Measurements from ENCODE around the gene EGR4.

Gene EGR4

DNA sequence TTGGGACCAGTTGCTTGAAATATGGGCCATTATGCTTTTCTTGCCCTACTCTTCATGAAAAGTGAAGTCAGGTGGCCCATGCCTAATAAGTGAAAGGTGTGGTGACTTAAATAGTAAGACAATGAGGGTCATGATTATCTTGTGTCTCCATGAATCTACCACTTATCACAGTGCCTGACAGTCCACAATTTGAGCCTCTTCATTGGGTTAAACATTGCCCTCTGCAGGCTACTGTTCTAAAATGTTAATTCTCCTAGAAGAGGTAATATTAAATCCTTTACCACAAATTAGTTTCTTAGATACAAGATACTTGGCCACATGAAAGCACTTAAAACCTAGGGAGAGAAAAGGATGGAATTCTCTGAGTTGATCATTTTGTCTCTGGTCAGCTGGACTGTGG lies 4.0 kb downstream of the EGR4 start:
- no peak for DNase-seq

DNA sequence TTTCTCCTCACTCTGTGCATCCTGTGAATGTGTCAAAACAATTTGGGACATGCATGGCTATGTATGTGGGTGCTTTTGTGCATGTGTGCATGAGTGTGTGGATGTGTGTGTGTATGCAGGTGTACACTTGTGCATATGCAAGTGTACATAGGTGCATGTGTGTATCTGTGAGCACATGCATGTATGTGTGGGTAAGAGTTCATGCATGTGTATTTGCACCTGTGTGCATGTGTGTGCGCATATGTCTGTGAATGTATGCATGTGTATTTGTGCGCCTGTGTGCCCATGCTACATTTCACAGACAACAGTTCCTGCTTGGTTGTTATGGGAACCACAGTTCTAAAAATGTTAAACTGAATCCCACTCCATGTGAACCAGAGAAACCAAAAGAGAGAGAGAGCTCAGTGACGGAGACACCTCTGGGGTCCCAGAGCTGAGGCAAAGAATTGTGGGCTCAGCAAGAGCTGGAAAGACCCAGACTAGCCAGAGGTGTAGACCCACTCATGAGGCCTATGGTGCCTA lies 7.2 kb downstream of the EGR4 start:
- DNase-seq = no peak

DNA sequence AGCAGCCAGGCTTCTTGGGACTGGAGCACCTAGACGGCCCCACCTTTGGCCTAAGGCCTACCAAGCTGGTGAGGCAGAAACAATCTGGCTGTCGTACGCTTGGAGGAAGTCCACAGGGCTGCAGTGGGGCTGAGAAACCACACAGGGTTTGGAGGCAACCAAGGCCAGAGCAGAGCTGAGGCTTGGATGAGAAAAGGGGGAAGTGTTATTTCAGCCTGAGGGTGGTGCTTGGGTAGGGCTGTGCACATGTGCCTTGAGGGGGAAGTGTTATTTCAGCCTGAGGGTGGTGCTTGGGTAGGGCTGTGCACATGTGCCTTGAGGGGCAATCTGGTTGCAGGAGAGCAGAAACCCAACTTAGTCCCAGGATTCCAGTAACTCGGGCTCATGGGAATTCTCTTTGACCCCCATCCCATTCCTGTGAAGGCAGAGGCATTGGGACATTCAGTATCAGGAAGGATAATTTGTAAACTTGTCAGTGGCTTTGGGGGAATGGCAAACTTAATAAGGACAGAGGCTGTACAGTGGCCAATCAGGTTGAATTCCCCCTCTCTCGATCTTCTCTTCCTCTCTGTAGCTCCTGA lies 8.1 kb downstream of the EGR4 start:
- DNase-seq = peak; percentile 31

DNA sequence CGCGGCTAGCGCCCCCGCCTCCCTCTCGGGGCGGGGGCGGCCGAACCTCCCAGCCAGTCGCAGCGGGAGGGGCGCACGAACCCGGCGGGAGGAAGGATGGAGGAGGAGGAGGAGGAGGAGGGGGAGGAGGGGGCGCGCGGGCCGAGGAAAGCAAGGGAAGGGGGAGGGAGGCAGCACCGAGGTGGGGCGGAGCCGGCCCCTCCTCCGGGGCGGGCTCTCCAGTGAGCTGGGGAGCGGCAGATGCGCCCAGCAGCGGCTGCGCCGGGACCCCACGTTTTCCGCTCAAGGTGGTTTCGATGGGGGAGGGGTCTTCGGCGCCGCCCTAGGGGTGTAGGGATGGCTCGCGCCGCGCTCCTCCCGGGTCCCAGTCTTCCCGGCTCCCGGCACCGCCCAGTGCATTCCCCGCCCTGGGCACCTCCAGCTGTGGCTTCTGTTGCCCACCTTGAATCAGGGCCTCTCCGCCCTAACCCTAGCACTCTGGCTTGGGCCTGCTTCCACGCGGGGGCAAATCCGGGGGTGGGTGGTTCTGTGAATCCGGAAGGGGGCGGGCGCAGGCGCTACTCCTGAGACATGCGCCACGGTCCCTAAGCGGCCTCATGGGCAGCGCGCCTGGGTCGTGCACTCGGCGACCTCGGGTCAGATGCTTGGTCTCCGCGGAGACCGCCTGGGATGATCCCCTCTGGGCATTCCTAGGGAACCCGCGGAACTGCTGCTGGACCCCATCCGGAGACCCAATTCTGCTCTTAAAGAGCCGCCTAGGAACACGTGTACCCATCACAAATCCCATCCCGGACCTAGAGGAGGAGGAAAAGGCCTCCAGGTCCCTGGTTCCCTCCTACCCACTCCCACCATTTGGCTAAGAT lies 8.8 kb downstream of the EGR4 start, which contains the start of gene FBXO41:
Gene FBXO41 (minus strand): TSS at position 183 of the 863 bp plus-strand sequence. CDS start 14,848 bp downstream, outside the sequence.
- DNase-seq = peak; percentile 73

DNA sequence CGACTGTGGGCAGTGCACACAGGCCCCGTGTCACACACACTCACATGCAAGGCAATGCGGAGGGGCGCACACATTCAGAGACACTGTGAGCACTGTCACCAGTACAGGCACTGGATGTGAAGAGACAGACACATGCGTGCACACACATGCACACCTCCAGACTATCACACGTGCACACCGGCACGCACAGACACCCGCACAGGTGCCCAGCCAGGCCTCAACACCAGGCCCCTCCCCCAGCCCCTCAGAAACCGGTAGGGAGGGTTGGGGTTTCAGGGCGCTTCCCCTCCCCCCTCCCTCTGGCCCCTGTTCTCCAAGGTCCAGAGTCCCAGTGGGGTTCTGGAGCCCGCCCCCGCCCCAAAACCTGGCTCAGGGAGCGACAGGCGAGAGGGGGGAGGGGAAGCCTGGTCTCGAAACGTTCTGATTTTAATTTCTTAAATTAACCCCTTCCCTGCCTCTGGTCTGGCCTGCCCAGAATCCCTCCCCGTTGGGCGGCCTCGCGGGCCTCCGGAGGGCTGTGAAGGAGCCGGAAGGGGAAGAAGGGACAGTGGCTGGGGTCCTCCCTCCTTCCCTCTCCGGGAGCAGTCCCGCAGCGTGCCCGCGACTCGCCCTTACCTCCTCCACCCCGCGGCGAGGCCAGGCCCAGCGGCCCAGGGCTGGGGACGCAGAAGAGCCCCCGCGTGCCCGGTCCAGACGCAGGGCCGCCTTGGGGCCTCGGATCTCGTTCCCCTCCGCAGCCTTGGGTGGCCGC lies 9.6 kb downstream of the EGR4 start:
- peak; percentile 56 for DNase-seq

DNA sequence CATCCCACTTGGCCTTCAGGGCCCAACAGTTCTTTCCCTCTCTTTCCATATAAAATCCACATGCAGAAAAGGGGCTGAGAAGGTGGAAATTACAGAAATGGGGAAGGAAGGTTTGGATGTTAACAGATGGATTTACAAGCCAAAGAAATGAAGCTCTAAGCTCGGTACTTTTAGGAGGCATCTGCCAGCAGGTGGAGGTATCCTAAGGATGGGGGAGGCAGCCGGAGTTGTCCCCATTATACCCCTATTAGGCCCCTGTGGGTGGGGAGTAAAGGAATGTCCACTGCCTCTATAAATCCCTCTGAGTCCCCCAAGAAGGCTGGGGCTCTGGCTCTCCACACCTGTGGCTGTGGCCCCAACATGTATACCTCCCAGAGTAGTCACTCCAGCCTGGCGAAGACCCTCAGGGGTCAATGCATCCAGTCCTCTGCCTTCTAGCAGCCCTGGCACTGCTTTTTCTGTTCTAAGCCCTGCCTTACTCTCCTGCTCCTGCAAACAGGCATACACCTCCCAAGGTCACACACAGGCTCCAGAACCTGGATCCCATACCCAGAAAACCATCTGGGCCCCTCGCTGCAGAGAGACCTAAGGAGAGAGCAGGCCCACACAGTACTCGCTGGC lies 10.3 kb downstream of the EGR4 start:
- DNase-seq = no peak

DNA sequence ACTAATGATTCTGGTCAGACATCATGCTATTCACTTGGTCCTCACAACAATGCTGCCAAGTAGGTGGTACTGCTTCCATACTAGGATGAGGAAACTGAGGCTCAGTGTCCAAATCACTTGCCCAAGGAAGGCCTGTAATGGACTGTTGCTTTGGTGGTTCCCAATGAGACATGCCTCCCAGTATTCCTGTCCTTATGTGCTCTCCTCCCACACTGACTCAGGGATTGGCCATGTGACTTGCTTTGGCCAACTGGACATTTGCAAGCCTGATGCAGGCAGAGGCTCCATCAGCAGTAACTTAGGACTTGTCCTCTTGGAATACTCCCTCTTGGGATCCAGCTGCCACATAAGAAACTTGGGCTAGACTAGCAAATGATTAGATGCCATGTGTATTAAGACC lies 12.1 kb downstream of the EGR4 start:
- no peak for DNase-seq

DNA sequence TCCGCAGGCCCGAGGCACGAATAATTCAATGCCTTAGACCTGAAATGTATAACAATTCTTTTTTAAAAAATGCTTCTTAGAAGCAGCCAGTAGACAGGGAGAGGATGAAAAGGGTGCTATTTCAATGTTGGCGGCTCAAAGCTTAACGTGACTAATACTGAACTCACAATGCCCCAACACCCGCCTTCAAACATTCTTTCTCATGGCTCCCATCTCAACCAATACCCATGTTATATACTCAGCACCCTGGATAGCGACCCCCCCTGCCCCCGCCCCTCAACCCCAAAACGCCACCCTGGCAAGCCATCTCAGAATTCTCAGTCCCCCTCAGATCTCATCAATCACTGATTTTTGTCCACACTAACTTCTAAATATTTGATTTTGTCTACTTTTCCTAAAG lies 13.5 kb downstream of the EGR4 start:
- DNase-seq = no peak

DNA sequence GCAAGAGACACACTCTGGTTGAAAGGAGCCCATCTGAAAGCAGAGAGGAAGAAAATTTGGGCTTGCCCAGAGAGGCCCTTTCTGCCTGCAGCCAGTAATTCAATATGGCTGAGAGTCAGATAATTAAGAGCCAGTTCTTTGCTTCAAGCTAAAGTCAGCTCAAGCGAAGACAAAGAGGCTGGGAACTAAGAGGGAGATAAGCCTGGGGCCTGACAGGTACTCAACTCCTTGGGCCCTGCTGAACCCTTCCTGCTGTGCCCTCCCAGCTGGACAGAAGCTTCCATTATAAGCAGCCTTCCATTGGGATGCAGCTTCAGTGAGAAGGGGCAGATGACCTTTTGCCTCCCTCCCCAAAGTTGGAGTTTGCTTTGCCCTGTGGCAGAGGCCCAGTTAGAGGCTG lies 21.1 kb downstream of the EGR4 start:
- no peak for DNase-seq

DNA sequence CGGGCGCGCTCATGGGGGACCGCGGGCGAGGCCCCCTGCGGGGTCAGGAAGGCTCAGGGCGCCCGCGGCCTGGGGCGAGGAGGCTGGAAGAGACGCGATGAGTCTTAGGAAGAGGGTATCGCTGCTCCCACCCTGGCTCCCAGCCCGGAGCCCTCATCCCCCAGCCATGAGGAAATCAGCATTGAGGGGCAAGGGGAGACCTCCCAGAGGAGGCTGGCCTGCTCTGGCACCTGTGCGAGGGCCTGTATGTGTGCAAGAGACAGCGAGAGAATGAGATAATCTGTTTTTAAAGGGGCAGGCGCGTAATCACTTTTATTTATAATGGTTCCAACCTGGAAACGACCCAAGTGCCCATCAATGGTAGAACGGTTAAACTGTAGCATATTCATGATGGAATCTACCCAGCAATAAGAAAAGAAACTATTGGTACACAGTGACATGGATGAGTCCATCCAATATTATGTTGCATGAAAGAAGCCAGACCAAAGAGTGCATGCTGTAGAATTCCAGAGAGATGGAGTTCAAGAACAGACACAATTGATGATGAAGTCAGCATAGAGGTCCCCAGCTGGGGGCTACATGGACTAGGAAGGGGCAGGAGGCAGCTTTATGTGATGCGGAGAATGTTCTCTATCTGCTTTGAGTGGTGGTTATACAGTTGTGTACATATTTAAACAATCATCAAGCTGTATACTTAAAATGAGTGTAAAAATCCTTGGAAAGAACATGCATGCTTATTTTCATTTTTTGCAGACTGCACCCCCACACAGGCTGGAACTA lies 23.5 kb downstream of the EGR4 start:
- DNase-seq = no peak

DNA sequence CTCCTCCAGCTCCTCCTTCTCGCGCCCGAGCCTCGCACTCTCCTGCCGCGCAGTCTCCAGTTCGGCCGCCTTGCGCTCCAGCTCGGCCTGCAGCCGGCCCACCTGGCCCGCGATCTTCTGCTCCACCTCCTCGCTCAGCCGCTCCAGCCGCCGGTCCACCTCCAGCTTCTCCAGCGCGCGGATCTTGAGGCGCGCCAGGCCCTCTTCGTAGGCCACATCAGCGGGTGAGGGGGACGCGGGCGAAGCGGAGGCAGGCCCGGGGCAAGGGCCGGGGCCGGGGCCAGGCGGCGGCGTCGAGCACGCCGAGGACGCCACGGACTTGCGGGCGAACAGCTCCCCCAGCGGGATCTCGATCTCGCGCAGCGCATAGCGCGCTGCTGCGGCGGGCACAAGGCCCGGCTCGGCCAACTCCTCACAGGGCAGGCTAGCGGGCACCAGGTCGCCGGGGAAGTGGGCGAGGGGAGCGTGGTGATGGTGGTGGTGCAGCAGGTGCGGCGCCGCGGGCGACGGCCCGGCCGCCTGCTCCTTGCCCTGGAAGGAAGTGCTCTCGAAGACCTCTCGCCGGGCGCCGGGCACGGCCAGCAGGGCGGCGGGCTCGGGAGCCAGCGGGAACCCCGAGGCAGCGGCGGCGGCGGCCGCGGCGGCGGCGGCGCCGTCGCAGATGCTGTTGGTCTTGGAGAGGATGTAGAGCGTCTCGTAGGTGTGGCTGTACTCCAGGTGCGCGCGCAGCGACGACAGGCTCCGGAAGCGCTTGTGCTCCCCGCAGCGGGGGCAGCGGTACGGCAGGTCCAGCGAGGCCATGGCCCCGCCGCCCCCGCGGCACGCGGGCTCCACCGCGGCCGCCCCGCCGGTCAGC lies 24.3 kb downstream of the EGR4 start:
- DNase-seq = peak; percentile 65

DNA sequence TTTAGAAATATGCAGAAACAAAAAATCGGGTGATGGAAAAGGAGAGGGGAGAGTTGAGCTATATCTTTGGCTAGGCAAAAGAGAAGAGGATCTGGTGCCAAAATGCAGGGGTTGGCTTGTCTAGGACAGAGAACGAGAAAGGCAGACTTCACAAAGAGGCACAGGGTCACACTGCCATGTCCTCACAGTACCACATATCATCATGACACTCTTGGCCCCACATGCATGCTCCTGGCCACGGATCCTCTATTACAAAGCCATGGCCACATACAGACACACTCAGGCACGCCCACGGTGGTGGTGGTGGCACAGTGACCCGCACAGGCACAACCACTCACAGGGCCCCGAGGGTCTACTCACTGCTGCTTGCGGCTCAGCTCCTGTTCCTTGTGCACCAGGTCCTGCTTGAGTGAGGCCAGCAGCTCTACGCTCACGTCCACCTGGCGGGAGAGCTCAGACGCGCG lies 24.9 kb downstream of the EGR4 start:
- DNase-seq = no peak

DNA sequence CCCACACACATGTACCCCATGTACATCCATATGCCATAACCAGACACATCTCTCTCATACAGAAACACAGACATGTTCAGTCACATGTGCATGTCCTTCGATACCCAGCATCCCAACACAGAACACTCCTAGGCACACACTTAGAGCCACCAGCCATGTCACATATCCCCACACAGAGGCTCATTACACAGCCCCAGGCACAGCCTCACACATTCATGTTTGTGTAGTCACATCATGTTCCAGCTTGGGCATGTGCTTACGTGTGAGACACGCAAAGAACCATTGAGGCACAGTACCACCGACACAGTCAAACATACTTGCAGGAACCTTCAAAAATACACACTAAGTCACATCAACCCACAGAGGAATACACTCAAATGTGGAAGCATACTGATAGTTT lies 26.3 kb downstream of the EGR4 start:
- DNase-seq = no peak

DNA sequence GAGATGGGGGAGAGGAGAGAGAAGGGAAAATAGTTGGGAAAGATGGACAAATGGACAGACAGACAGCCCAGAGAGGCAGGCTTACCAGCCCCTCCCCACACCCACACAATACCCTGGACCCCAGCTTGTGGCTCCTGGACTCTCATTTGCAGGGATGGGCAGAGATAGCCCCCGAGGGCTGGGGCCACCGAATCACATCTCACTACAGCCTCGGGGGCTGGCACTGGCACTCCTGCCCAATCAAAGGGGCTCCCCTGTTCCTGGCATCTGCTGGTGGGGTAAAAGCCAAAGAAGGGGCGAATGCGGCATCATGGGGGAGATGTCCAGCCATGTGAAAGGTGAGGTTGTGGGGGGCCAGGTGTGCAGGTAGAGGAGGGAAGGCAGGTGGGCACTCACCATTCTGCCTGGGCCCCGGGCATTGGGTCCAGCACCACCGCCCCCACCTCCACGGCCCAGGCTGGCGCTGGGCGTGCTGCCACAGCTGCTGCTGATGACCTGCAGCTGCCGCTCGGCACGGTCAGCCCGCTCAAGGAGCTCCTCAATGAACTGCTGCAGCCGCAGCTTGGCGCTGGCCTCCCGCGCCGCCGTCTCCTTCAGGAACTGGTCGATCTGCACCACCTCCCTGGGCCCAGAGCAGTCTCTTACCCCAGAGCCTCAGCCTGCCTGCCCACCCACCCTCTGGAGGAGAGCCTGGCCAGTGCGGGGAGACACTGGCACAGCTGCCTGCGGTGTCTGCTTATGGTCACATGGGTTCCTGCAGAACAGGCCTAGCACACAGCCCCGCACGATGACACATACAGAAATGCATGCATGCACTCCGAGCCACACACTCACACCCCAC lies 27.1 kb downstream of the EGR4 start:
- no peak for DNase-seq

DNA sequence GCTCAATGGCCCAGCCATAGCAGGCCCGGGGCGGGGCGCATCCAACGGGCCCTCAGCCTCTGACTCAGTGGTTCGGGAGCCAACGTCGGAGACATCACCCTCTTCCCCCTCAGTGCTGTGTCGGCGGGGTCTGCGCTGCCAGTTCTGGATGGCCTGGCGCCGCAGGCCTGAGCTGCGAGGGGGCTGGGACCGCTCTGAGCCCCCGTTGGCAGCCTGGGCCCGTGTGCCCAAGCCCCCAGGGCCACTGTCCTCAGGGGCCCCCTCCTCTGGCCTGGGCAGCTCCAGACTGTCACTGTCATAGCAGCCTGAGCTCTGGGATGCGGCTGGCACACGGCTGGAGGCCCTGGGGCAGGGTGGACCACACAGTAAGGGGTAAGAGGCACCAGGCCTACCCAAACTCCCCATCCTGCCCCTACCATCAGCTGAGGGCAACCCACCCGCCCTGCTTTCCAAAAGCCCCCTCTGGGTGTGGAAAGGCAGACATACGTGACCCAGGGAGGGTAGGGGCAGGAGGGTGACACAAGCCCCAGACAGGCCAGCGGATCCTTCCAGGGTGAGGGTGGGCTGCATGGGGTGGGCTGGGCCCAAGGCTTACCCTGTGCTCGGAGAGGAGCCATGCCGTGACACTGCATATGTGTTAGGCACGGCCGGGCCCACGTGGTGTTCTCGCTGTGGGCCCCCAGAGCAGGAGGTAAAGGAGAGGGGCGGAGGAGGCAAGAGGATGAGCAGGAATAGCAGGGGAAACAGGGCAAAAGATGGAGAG lies 27.9 kb downstream of the EGR4 start:
- DNase-seq = no peak

DNA sequence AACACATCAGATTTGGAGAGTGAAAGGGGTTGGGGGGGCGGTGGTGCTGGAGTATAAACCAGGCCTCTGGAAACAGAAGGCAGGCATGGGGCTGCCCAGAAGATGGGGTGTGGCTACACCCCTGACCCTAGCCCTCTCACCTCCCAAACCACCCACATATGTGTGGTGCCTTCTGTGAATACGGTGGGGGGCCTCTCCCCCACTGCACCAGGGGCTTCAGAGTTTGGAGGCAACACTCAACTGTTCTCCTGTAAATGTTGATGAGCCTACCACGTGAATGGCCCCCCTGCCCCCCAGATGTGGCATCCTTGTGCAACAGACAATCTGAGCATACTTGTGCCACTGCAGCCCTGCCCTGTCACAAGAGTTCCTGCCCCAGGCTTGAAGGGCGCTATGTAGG lies 28.6 kb downstream of the EGR4 start:
- no peak for DNase-seq

DNA sequence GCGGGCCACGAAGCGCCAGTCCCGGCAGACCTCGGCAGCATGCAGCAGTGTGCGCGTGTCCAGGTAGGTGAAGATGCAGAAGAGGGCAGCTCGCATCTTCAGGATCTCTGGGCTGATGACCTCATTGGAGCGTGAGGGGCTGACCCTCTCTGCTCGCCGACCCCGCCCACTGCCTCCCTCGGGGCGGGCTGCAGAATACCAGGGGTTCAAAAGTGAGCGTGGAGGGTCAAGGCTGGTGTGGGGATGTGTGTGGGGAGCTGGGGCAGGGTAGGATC lies 29.1 kb downstream of the EGR4 start:
- no peak for DNase-seq

DNA sequence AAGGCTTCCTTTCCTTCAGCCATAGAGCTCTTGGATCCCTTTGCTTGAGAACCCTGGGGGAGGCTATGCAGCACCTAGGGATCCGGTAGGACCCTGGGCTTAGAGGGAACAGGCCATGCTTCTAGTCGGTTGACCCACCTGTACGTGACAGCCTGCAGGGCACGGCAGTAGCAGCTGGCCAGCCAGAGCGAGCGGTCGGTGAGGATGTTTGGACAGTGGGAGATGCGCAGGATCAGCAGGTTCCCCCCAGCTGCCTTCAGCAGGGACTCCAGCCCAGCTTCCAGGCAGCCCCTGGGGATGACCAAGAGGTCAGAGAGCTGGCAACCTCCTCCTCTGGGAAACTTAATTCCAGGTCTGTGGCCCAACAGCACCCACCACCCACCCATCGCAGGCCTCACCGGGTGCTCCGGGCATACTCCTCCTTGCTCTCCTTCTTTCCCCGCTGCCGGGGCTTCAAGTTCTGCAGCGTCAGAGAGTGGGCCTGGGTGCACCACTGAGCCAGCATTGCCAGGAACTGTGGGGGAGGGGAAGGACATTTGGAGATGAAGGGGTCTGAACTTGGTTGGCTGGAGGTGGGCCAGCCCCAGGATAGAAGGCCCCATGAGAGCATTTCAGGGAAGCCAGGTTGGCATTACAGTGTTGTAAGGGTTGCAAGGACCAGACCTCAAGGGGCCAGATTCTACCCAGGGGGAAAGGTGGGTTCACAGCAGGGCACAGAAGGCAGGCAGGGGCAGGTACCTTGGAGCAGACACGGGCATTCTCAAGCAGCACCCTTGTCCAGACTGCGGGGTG lies 29.6 kb downstream of the EGR4 start:
- no peak for DNase-seq

Data from stimulated activated CD4-positive, alpha-beta T cell treated with anti-CD3 and anti-CD28 coated beads, Interleukin-1b, Interleukin-23, amount 100 ng/mL, for 48 hours (primary cell).